SH-SY5Y (cell line): ENCODE results near the gene SRM.

Experiments used
- GATA2 ChIP-seq: IDR thresholded peaks from 2 replicates; pipeline ENCODE4 v1.6.1; 2011; ENCODE audit warnings: mild to moderate bottlenecking, low read depth, low read length
- GATA3 ChIP-seq: IDR thresholded peaks from 2 replicates; pipeline ENCODE4 v1.6.1; 2011; ENCODE audit warnings: low read depth, mild to moderate bottlenecking, low read length, moderate library complexity

Gene SRM

GRCh38 chr1:11052839-11053757 is 6.7 kb downstream of the SRM start:
- TF ChIP-seq GATA2 (peak; percentile 53; the same call in 1 of the 2 replicates), GATA3 (no peak)

GRCh38 chr1:11051781-11052511 is 7.9 kb downstream of the SRM start:
- TF ChIP-seq GATA2 (no peak), GATA3 (no peak)

GRCh38 chr1:11046625-11047365 is 13.0 kb downstream of the SRM start, which contains the start of gene MASP2:
TSS of gene MASP2 (minus strand) at chr1:11047239. CDS start at chr1:11047207, 32 bp downstream.
- TF ChIP-seq GATA2 = no peak
- TF ChIP-seq GATA3 = no peak

GRCh38 chr1:11046270-11046566 is 13.6 kb downstream of the SRM start:
- TF ChIP-seq GATA3 = no peak
- no peak for TF ChIP-seq GATA2

GRCh38 chr1:11045428-11046269 is 14.2 kb downstream of the SRM start:
- TF ChIP-seq GATA2 (no peak), GATA3 (no peak)

- no peak for TF ChIP-seq GATA2
- TF ChIP-seq GATA3 = no peak
Measured at GRCh38 chr1:11044849-11045427, 14.9 kb downstream of the SRM start.

GRCh38 chr1:11044086-11044848 is 15.6 kb downstream of the SRM start:
- no peak for TF ChIP-seq GATA2
- no peak for TF ChIP-seq GATA3

GRCh38 chr1:11042995-11043874 is 16.6 kb downstream of the SRM start:
- TF ChIP-seq GATA2 = no peak
- TF ChIP-seq GATA3 = no peak

GRCh38 chr1:11042065-11042464 is 17.8 kb downstream of the SRM start:
- TF ChIP-seq GATA3 (no peak), GATA2 (no peak)

GRCh38 chr1:11041048-11041447 is 18.8 kb downstream of the SRM start:
- TF ChIP-seq GATA3 (no peak), GATA2 (no peak)

- TF ChIP-seq GATA2 (no peak), GATA3 (no peak)
Measured at GRCh38 chr1:11039351-11040104, 20.3 kb downstream of the SRM start.
